Mesothelial cell of epicardium (in vitro differentiated cells): ENCODE measurements around the gene HBP1. TPM values are rescaled to one million over a fixed set of nuclear protein-coding genes. Genes with fewer than 3 reads are reported as not detected.

ENCODE experiments used
- DNase-seq, 2 experiments: peaks; one replicate each; pipeline ENCODE4 v3.0.0; 2021; ENCODE audit warnings: low spot score in 2 of 2; ENCODE audit not compliant: unreplicated experiment in 2 of 2
- H3K27ac Mint-ChIP-seq: 2 replicates; pipeline ENCODE4 v1.8.0; 2021; ENCODE audit warnings: mixed read lengths
- H3K27me3 Mint-ChIP-seq: 2 replicates; pipeline ENCODE4 v1.8.0; 2021; ENCODE audit warnings: low read depth, mixed read lengths
- H3K36me3 Mint-ChIP-seq: 2 replicates; pipeline ENCODE4 v1.8.0; 2021; ENCODE audit warnings: mixed read lengths
- H3K4me1 Mint-ChIP-seq: 2 replicates; pipeline ENCODE4 v1.8.0; 2021; ENCODE audit warnings: mixed read lengths
- H3K4me3 Mint-ChIP-seq: 2 replicates; pipeline ENCODE4 v1.8.0; 2021; ENCODE audit warnings: mild to moderate bottlenecking, moderate library complexity, mixed read lengths
- H3K9me3 Mint-ChIP-seq: 2 replicates; pipeline ENCODE4 v1.8.0; 2021; ENCODE audit warnings: mixed read lengths
- total RNA-seq: library from RNA; stranded (reverse); gene quantifications from 3 replicates; pipeline ENCODE4 v1.2.1, GENCODE V29; 2021
- TF ChIP-seq, protein P1 (sequence below): fragments of 200-600 bp; sonication (generic); IDR thresholded peaks from one replicate; pipeline ENCODE4 v1.5.0; 2021; ENCODE audit warnings: antibody characterized with exemption; ENCODE audit not compliant: unreplicated experiment

HBP1 gene
- total RNA-seq, 1 donor from 2014 or later: 76.0 TPM

DNA sequence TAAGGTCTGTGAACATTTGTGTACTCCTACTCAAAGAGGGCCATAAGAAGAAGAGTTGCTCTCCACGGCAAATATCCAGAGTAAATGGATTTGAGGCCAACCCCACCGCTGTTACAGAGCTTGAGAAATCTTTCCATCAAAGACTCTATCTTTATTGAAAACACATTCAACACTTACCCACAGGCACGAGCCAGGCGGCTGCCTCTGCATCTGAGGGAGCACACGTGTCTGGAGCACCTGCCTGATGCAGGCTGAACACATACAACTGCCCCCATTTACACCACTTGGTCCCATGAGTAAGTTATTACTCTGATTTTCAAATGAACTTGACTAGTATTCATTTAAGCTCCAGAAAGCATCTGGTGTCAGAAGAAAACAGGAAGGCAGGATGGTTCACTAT is 38.7 kb downstream of the HBP1 start:
- Mint-ChIP-seq H3K27me3 (no peaks in the 10 kb centered on the region), H3K4me3 (no peak overlapping the region), H3K9me3 (no peaks in the 10 kb centered on the region), H3K27ac (no peak overlapping the region), H3K36me3 (peaks cover 35% of the 10 kb centered on the region), H3K4me1 (peaks cover 2% of the 10 kb centered on the region)
- DNase-seq: no peak
- TF ChIP-seq, protein P1, sequence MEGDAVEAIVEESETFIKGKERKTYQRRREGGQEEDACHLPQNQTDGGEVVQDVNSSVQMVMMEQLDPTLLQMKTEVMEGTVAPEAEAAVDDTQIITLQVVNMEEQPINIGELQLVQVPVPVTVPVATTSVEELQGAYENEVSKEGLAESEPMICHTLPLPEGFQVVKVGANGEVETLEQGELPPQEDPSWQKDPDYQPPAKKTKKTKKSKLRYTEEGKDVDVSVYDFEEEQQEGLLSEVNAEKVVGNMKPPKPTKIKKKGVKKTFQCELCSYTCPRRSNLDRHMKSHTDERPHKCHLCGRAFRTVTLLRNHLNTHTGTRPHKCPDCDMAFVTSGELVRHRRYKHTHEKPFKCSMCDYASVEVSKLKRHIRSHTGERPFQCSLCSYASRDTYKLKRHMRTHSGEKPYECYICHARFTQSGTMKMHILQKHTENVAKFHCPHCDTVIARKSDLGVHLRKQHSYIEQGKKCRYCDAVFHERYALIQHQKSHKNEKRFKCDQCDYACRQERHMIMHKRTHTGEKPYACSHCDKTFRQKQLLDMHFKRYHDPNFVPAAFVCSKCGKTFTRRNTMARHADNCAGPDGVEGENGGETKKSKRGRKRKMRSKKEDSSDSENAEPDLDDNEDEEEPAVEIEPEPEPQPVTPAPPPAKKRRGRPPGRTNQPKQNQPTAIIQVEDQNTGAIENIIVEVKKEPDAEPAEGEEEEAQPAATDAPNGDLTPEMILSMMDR: no peak

- no peaks in the 10 kb centered on the region for H3K27me3 Mint-ChIP-seq
- TF ChIP-seq, protein P1: no peak
- H3K27ac Mint-ChIP-seq: peak overlapping the region; percentile 18
- no peaks in the 10 kb centered on the region for H3K9me3 Mint-ChIP-seq
- H3K36me3 Mint-ChIP-seq: peaks cover 31% of the 10 kb centered on the region
- H3K4me3 Mint-ChIP-seq: no peak overlapping the region
- no peak for DNase-seq
- H3K4me1 Mint-ChIP-seq: peaks cover 2% of the 10 kb centered on the region
Observed at GRCh38 chr7:107208024-107208521, 39.3 kb downstream of the HBP1 start.

GRCh38 chr7:107208563-107208962 is 39.8 kb downstream of the HBP1 start:
- peaks cover 2% of the 10 kb centered on the region for H3K4me1 Mint-ChIP-seq

DNA sequence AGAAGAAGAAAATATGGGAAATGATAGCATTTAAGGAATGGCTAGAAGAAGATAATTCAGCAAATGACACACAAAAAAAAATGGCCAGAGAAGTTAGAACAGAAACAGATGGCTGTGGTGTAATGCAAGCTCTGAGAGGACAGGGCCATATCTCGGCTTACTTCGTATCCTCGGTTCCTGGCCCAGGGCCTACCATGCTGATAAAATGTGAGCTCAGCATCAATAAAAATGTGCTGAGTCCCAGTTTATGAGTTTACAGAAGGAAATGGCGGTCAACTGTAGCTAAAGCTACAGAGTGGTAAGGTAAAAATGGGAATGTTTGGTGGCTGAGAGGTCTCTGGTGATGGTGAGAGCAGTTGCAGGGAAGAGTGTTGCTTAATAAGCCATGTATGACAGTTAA is 40.8 kb downstream of the HBP1 start:
- Mint-ChIP-seq H3K4me3 (no peak overlapping the region), H3K9me3 (peaks cover 8% of the 10 kb centered on the region), H3K27ac (no peak overlapping the region), H3K27me3 (no peaks in the 10 kb centered on the region), H3K36me3 (peaks cover 31% of the 10 kb centered on the region), H3K4me1 (peaks cover 2% of the 10 kb centered on the region)
- DNase-seq: no peak
- TF ChIP-seq, protein P1: no peak

More at GRCh38 chr7:107208563-107208962, 39.8 kb downstream of the HBP1 start:
- no peak for DNase-seq
- H3K36me3 Mint-ChIP-seq: peaks cover 33% of the 10 kb centered on the region
- no peaks in the 10 kb centered on the region for H3K27me3 Mint-ChIP-seq
- H3K9me3 Mint-ChIP-seq: peaks cover 3% of the 10 kb centered on the region
- TF ChIP-seq, protein P1: no peak
- no peak overlapping the region for H3K4me3 Mint-ChIP-seq
- no peak overlapping the region for H3K27ac Mint-ChIP-seq

DNA sequence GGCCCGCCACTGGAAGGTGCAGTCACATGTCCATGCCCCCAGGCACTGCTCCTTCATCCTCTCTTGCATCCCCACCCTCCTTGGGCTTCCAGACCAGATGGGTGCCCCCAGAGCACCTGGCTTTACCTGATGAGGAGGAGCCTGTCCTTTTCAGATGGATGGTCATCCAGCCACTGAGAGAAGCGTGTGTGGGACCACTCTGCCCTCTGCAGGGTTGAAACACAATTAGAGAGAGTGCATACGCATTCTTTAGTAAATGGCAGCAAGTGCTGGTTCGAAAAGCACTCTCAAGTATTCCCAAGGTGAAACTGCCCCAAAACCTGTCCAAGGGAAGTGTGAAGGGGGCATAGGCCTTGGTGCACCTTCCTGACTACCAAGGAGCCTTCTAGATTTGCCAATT is 41.6 kb downstream of the HBP1 start:
- DNase-seq: no peak
- peaks cover 13% of the 10 kb centered on the region for H3K9me3 Mint-ChIP-seq
- H3K4me1 Mint-ChIP-seq: peaks cover 2% of the 10 kb centered on the region
- H3K36me3 Mint-ChIP-seq: peaks cover 30% of the 10 kb centered on the region
- TF ChIP-seq, protein P1: no peak
- no peak overlapping the region for H3K4me3 Mint-ChIP-seq
- H3K27me3 Mint-ChIP-seq: no peaks in the 10 kb centered on the region
- H3K27ac Mint-ChIP-seq: no peak overlapping the region

DNA sequence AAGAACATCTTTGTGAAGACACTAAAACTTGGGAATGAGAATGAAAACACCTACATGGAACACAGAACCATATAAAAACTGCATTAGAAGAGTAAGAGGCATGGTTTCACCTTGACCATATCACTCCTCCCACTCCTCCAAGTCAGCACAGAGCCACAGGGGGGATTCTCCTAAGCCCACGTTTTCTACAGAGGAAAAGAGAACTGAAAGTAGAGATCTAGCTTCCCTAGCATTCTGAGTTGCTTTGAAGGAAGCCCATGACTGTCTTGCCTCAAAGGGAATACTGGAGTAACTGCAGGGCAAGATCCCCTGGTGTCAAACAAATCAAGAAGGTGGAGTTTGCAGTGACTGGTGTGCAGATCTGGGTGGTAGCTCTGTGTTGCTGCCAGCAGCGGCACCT is 43.9 kb downstream of the HBP1 start:
- TF ChIP-seq, protein P1: no peak
- Mint-ChIP-seq H3K9me3 (peaks cover 13% of the 10 kb centered on the region), H3K27ac (no peak overlapping the region), H3K4me3 (no peak overlapping the region), H3K27me3 (no peaks in the 10 kb centered on the region), H3K36me3 (peaks cover 26% of the 10 kb centered on the region), H3K4me1 (peaks cover 2% of the 10 kb centered on the region)
- DNase-seq: no peak
